Neural cell (in vitro differentiated cells): ENCODE results near the gene MLPH. TPM values are rescaled to one million over a fixed set of nuclear protein-coding genes. Genes with fewer than 3 reads are reported as not detected.

ENCODE experiments used
- H2AFZ ChIP-seq: fragments of 200-600, 300-800 bp; sonication (generic), shearing (Covaris generic); 2 replicates; pipeline ENCODE4 v1.6.0; 2014; ENCODE audit warnings: low read depth, mild to moderate bottlenecking, antibody characterized with exemption, low read length, moderate library complexity
- H3F3A ChIP-seq: fragments of 200-600 bp; shearing (Covaris generic); 2 replicates; pipeline ENCODE4 v1.6.1; 2016; ENCODE audit warnings: mild to moderate bottlenecking, moderate library complexity, mixed read lengths, antibody characterized with exemption, low read length; ENCODE audit not compliant: insufficient read depth, poor library complexity, severe bottlenecking
- H3K27ac ChIP-seq: fragments of 200-600, 300-800 bp; sonication (generic), shearing (Covaris generic); 2 replicates; pipeline ENCODE4 v1.5.1; 2014; ENCODE audit warnings: mild to moderate bottlenecking, low read length, moderate library complexity
- H3K27me3 ChIP-seq: fragments of 300-800, 200-600 bp; sonication (generic), shearing (Covaris generic); 2 replicates; pipeline ENCODE4 v1.6.0; 2014; ENCODE audit warnings: mild to moderate bottlenecking, low read depth, low read length, moderate library complexity; ENCODE audit not compliant: insufficient read depth
- H3K36me3 ChIP-seq: fragments of 300-800, 200-600 bp; sonication (generic), shearing (Covaris generic); 2 replicates; pipeline ENCODE4 v1.5.1; 2014; ENCODE audit warnings: mild to moderate bottlenecking, antibody characterized with exemption, low read length, moderate library complexity; ENCODE audit not compliant: insufficient read depth
- H3K4me2 ChIP-seq: fragments of 300-800, 200-600 bp; sonication (generic), shearing (Covaris generic); 2 replicates; pipeline ENCODE4 v1.6.0; 2014; ENCODE audit warnings: mild to moderate bottlenecking, low read length
- H3K4me3 ChIP-seq: fragments of 300-800, 200-600 bp; sonication (generic), shearing (Covaris generic); 2 replicates; pipeline ENCODE4 v1.5.1; 2014; ENCODE audit warnings: mild to moderate bottlenecking, low read length, moderate library complexity
- H3K79me2 ChIP-seq: fragments of 200-600 bp; shearing (Covaris generic); replicated peaks from 2 replicates; pipeline ENCODE4 v1.6.0; 2014; ENCODE audit warnings: mild to moderate bottlenecking, low read length, moderate library complexity; ENCODE audit not compliant: insufficient read depth
- H3K9ac ChIP-seq: fragments of 300-800, 200-600 bp; sonication (generic), shearing (Covaris generic); 2 replicates; pipeline ENCODE4 v1.6.1; 2016; ENCODE audit warnings: mild to moderate bottlenecking, low read length, mixed read lengths
- H3K9me2 ChIP-seq: fragments of 200-600 bp; shearing (Covaris generic); 2 replicates; pipeline ENCODE4 v1.6.1; 2016; ENCODE audit warnings: mild to moderate bottlenecking, low read length, mixed read lengths; ENCODE audit not compliant: insufficient read depth
- H3K9me3 ChIP-seq: fragments of 200-600, 300-800 bp; sonication (generic), shearing (Covaris generic); 2 replicates; pipeline ENCODE4 v1.6.1; 2016; ENCODE audit warnings: mild to moderate bottlenecking, mixed run types, low read length, moderate library complexity, mixed read lengths
- H4K20me1 ChIP-seq: fragments of 200-600 bp; shearing (Covaris generic); 2 replicates; pipeline ENCODE4 v1.6.1; 2016; ENCODE audit warnings: mild to moderate bottlenecking, mixed run types; ENCODE audit not compliant: insufficient read depth
- CTCF ChIP-seq: fragments of 450-650 bp; IDR thresholded peaks from 2 replicates; pipeline ENCODE4 v1.5.1; 2014; ENCODE audit warnings: antibody characterized with exemption, mild to moderate bottlenecking, moderate library complexity; ENCODE audit not compliant: poor library complexity, severe bottlenecking
- EP300 ChIP-seq: fragments of 450-650 bp; conservative IDR thresholded peaks from 2 replicates; pipeline ENCODE4 v1.6.1; 2014; ENCODE audit warnings: antibody characterized with exemption, mild to moderate bottlenecking, moderate library complexity; ENCODE audit not compliant: poor library complexity, severe bottlenecking
- EZH2 ChIP-seq: fragments of 200-600, 300-800 bp; shearing (Covaris generic), sonication (generic); IDR thresholded peaks from 2 replicates; pipeline ENCODE4 v1.6.1; 2014; ENCODE audit warnings: antibody characterized with exemption, low read length, borderline replicate concordance, mild to moderate bottlenecking; ENCODE audit not compliant: insufficient read depth, poor library complexity, severe bottlenecking
- MXI1 ChIP-seq: fragments of 450-650 bp; conservative IDR thresholded peaks from 2 replicates; pipeline ENCODE4 v1.6.1; 2014; ENCODE audit warnings: antibody characterized with exemption, mild to moderate bottlenecking; ENCODE audit not compliant: poor library complexity, severe bottlenecking
- POLR2AphosphoS5 ChIP-seq: IDR thresholded peaks from 2 replicates; pipeline ENCODE4 v1.6.1; 2012
- RAD21 ChIP-seq: fragments of 450-650 bp; conservative IDR thresholded peaks from 2 replicates; pipeline ENCODE4 v1.6.1; 2014; ENCODE audit warnings: antibody characterized with exemption, mild to moderate bottlenecking, moderate library complexity
- REST ChIP-seq: IDR thresholded peaks from 2 replicates; pipeline ENCODE4 v1.6.1; 2012; ENCODE audit warnings: borderline replicate concordance
- SMC3 ChIP-seq: fragments of 450-650 bp; conservative IDR thresholded peaks from 2 replicates; pipeline ENCODE4 v1.6.1; 2014; ENCODE audit warnings: antibody characterized with exemption, mild to moderate bottlenecking, moderate library complexity; ENCODE audit not compliant: poor library complexity
- TAF1 ChIP-seq: IDR thresholded peaks from 2 replicates; pipeline ENCODE4 v1.6.1; 2012; ENCODE audit warnings: low read depth
- polyA plus RNA-seq: library from polyadenylated mRNA; depleted of rRNA; stranded (reverse); fragments of >200 nt; gene quantifications from 2 replicates; pipeline ENCODE4 v1.2.3, GENCODE V29; 2014

The MLPH gene
- polyA plus RNA-seq, 1 donor from 2014 or later: not detected

GRCh38 chr2:237556773-237557632, 70.0 kb downstream of the MLPH start:
- H2AFZ ChIP-seq: no peak overlapping the region
- H3K79me2 ChIP-seq: no peaks in the 10 kb centered on the region
- no peak overlapping the region for H3K9ac ChIP-seq
- no peaks in the 10 kb centered on the region for H3K9me2 ChIP-seq
- H4K20me1 ChIP-seq: no peaks in the 10 kb centered on the region
- peaks cover 3% of the 10 kb centered on the region for H3K9me3 ChIP-seq
- H3K4me2 ChIP-seq: no peak overlapping the region
- H3K4me3 ChIP-seq: no peak overlapping the region
- H3K27me3 ChIP-seq: no peaks in the 10 kb centered on the region
- TF ChIP-seq EZH2 (no peak), EP300 (no peak), POLR2AphosphoS5 (no peak), TAF1 (no peak), CTCF (no peak), REST (no peak), MXI1 (no peak), SMC3 (no peak)
- no peak overlapping the region for H3K27ac ChIP-seq
- no peaks in the 10 kb centered on the region for H3F3A ChIP-seq
- no peaks in the 10 kb centered on the region for H3K36me3 ChIP-seq

- no peaks in the 10 kb centered on the region for H3K9me2 ChIP-seq
- no peaks in the 10 kb centered on the region for H3K36me3 ChIP-seq
- H3K27ac ChIP-seq: no peak overlapping the region
- no peak overlapping the region for H3K4me3 ChIP-seq
- H3K4me2 ChIP-seq: no peak overlapping the region
- no peak for TF ChIP-seq TAF1
- TF ChIP-seq POLR2AphosphoS5: no peak
- no peak for TF ChIP-seq SMC3
- no peak for TF ChIP-seq EP300
- no peak for TF ChIP-seq EZH2
- no peak for TF ChIP-seq RAD21
- no peak for TF ChIP-seq REST
- TF ChIP-seq CTCF: no peak
- TF ChIP-seq MXI1: no peak
- no peaks in the 10 kb centered on the region for H3F3A ChIP-seq
- no peak overlapping the region for H2AFZ ChIP-seq
- peaks cover 3% of the 10 kb centered on the region for H3K9me3 ChIP-seq
- H3K79me2 ChIP-seq: no peaks in the 10 kb centered on the region
- no peak overlapping the region for H3K9ac ChIP-seq
- H3K27me3 ChIP-seq: no peaks in the 10 kb centered on the region
- H4K20me1 ChIP-seq: no peaks in the 10 kb centered on the region
These were observed 70.6 kb downstream of the MLPH start for GRCh38 chr2:237557633-237558015.
